GM21390 (cell line): Measurements from ENCODE around the gene TYMP.

ENCODE experiments used
- ATAC-seq: cut with Tn5 transposase; IDR thresholded peaks from one replicate; pipeline ENCODE4 v1.9.1; 2021; ENCODE audit not compliant: unreplicated experiment

TYMP gene

GRCh38 chr22:50506611-50507420 lies 23.0 kb downstream of the TYMP start:
- ATAC-seq: peak; percentile 2

- ATAC-seq: no peak
These were observed 23.8 kb downstream of the TYMP start for GRCh38 chr22:50505776-50506610.

- ATAC-seq: no peak
These were observed 24.5 kb downstream of the TYMP start for GRCh38 chr22:50505276-50505775.

GRCh38 chr22:50504369-50505211 lies 25.2 kb downstream of the TYMP start:
- no peak for ATAC-seq

GRCh38 chr22:50503475-50504145 lies 26.2 kb downstream of the TYMP start:
- no peak for ATAC-seq

- no peak for ATAC-seq
These were observed 27.0 kb downstream of the TYMP start for GRCh38 chr22:50502628-50503474.

GRCh38 chr22:50502096-50502495 lies 27.7 kb downstream of the TYMP start:
- ATAC-seq: no peak

- ATAC-seq: no peak
These were observed 29.4 kb downstream of the TYMP start for GRCh38 chr22:50500452-50500851.

- no peak for ATAC-seq
These were observed 31.4 kb downstream of the TYMP start for GRCh38 chr22:50498322-50498890.

GRCh38 chr22:50497093-50497492 lies 32.7 kb downstream of the TYMP start:
- ATAC-seq: no peak

GRCh38 chr22:50490531-50491308 lies 39.1 kb downstream of the TYMP start:
- ATAC-seq: no peak

- ATAC-seq: no peak
These were observed 40.2 kb downstream of the TYMP start for GRCh38 chr22:50489363-50490243.

GRCh38 chr22:50488886-50489285 lies 40.9 kb downstream of the TYMP start:
- no peak for ATAC-seq

- no peak for ATAC-seq
These were observed 41.7 kb downstream of the TYMP start for GRCh38 chr22:50488006-50488677.

- no peak for ATAC-seq
These were observed 42.4 kb downstream of the TYMP start for GRCh38 chr22:50487290-50488005.

GRCh38 chr22:50486561-50487289 lies 43.1 kb downstream of the TYMP start, which contains the start of gene MIOX:
MIOX (plus strand) TSS chr22:50486859; CDS start chr22:50486898, 39 bp downstream.
- no peak for ATAC-seq
